Heart left ventricle (tissue), 16 donors: Measurements from ENCODE around the gene FER. TPM values are rescaled to one million over a fixed set of nuclear protein-coding genes. Genes with fewer than 3 reads are reported as not detected.
"Not testable (repeated sequence)": the region's sequence is repeated elsewhere in the genome, so short reads cannot be mapped to it uniquely, and the experiment has no call there.

Source experiments
- ATAC-seq, 4 donors: fragments of 200-7000 bp; cut with Tn5 transposase; one replicate each; pipeline ENCODE4 v1.9.1; 2020 to 2022; ENCODE audit warnings: moderate library complexity in 4 of 4, mild to moderate bottlenecking in 3 of 4, moderate number of reproducible peaks in 1 of 4
- DNase-seq, 5 donors: peaks; one replicate each; pipeline ENCODE4 v3.0.0-alpha.2; 2020
- H3K27ac ChIP-seq, 12 donors: fragments of 200-600 bp; sonication (generic) in 4 of 12; one replicate each; pipeline versions ENCODE4 v1.5.0 to v1.8.0; 2016 to 2022; ENCODE audit warnings: mild to moderate bottlenecking in 2 of 12
- H3K27me3 ChIP-seq, 9 donors: fragments of 200-600 bp; sonication (generic) in 2 of 9; one replicate each; pipeline versions ENCODE4 v1.5.1 to v1.8.0; 2016 to 2022; ENCODE audit warnings: mild to moderate bottlenecking in 3 of 9
- H3K36me3 ChIP-seq, 9 donors: fragments of 200-600 bp; sonication (generic) in 2 of 9; one replicate each; pipeline versions ENCODE4 v1.5.0 to v1.8.0; 2018 to 2022; ENCODE audit warnings: mild to moderate bottlenecking in 2 of 9
- H3K4me1 ChIP-seq, 12 donors: fragments of 200-600 bp; sonication (generic) in 4 of 12; one replicate each; pipeline versions ENCODE4 v1.5.0 to v1.8.0; 2016 to 2022; ENCODE audit warnings: mild to moderate bottlenecking in 3 of 12
- H3K4me3 ChIP-seq, 12 donors: fragments of 200-600 bp; sonication (generic) in 4 of 12; one replicate each; pipeline versions ENCODE4 v1.5.0 to v1.8.0; 2017 to 2022; ENCODE audit warnings: mild to moderate bottlenecking in 9 of 12, moderate library complexity in 4 of 12
- H3K9me3 ChIP-seq, 12 donors: fragments of 200-600 bp; sonication (generic) in 4 of 12; one replicate each; pipeline versions ENCODE4 v1.5.0 to v1.8.0; 2016 to 2022; ENCODE audit warnings: mild to moderate bottlenecking in 1 of 12
- CTCF ChIP-seq, 12 donors: fragments of 200-600 bp; sonication (generic) in 4 of 12; IDR thresholded peaks; one replicate each; pipeline versions ENCODE4 v1.5.0 to v1.8.0; 2018 to 2022; ENCODE audit warnings: antibody characterized with exemption in 12 of 12, mild to moderate bottlenecking in 5 of 12
- POLR2A ChIP-seq, 2 donors: fragments of 450-650 bp; IDR thresholded peaks; one replicate each; pipeline ENCODE4 v1.6.1; 2017; ENCODE audit warnings: antibody characterized with exemption in 2 of 2, mild to moderate bottlenecking in 2 of 2, moderate library complexity in 2 of 2
- WGBS, 4 donors: extraction: QIAGEN DNeasy Blood & Tissue Kit in 2 of 4; methylation state at CpG; one replicate each; pipeline versions ENCODE4 v1.1.5 to v1.1.7; 2013 to 2018; 5-methylcytosine and 5-hydroxymethylcytosine counted together
- intact Hi-C, 10 donors: fragments of 100-400 bp; cut with DNase I; formaldehyde crosslinking; loops; one replicate each; pipeline versions ENCODE4 v1.11.1 to v1.14.2; 2022
- polyA plus RNA-seq, 2 donors: library from polyadenylated mRNA; stranded (reverse); fragments of 200-250 nt; gene quantifications; one replicate each; pipeline ENCODE4 v1.2.3, GENCODE V29; 2013
- total RNA-seq, 9 donors: library from RNA; depleted of rRNA in 2 of 9; stranded (reverse); fragments of >200 nt in 2 of 9; fragmentation: NEBNext Ultra II Directional in 3 of 9; extraction: Animal tissue kit (Norgen Biotek cat#: 25700) in 3 of 9; gene quantifications; one replicate each; pipeline versions ENCODE4 v1.1.0 to v1.2.4, GENCODE V29; 2016 to 2023
- donor health status: ischemic (EF 13 %, LVEDD 7.1; RV severe dilation, severe dysfunction).
- donor health status: healthy with polysubstance abuse.
- donor health status: DM: no; HTN: yes; CAD: no.
- donor health status: DM: no; HTN: no; CAD: no.
- donor health status: ischemic (EF 25% LVEDD 6.9; RV normal size, moderate dysfunction).
- donor health status: ischemic (EF 25% LVEDD 5.7; RV mildly dilated, moderate dysfunction).
- donor health status: healthy.
- donor health status: DM: yes; HTN: yes; CAD: no.
- donor health status: ischemic (EF 35%, LVEDD 5.7; RV mildly dilated, moderate dysfunction).
- donor health status: nonischemic (EF 11% LVEDD 7.7; RV severe dilation, severe dysfunction).
- donor health status: DM: yes; HTN: yes; CAD: no.
- donor health status: PGD.
- donor health status: ischemic (EF 29% LVEDD 5.4; RV normal size, mild dysfunction).
- donor health status: nonischemic (EF 23%, LVEDD 6.1; RV moderate dilation, normal function).

The FER gene
- total and polyA plus RNA-seq, 11 donors: 1.4 to 25.7 (median 13.1) TPM

- ATAC-seq (peak in 1 of 4 donors; percentile 26), DNase-seq (peak in 1 of 5 donors; percentile 38)
- Histone ChIP-seq H3K9me3 (peaks cover 0 to 7% (median 0%) of the 10 kb centered on the region in 12 donors), H3K4me3 (no peak overlapping the region), H3K36me3 (peaks cover 0 to 10% (median 0%) of the 10 kb centered on the region in 9 donors), H3K4me1 (peaks cover 0 to 24% (median 5%) of the 10 kb centered on the region in 12 donors), H3K27ac (no peak overlapping the region), H3K27me3 (no peaks in the 10 kb centered on the region)
- TF ChIP-seq POLR2A (IDR thresholded peaks at IDR 0.05) (no peak), CTCF (IDR thresholded peaks at IDR 0.05) (no peak)
- intact Hi-C loops: loop anchor here in 1 of 10 donors (10.0 kb wide), 1 partner anchor 548 kb away; no protein-coding TSS in a partner anchor
- WGBS, 4 donors: 81 to 90% (median 82%) methylated on average over 9 to 12 of the region's 12 CpGs
Measured at GRCh38 chr5:108786806-108787483, 39.2 kb downstream of the FER start.

- ATAC-seq: peak; percentile 98 to 100 (median 98)
- peak overlapping the region in 2 of 12 donors; percentile 23 to 58 for H3K27ac ChIP-seq
- WGBS, 4 donors: 52 to 62% (median 56%) methylated on average over 7 of the region's 7 CpGs
Measured at GRCh38 chr5:108788142-108788541, 40.4 kb downstream of the FER start.

GRCh38 chr5:108793207-108793606 lies 45.5 kb downstream of the FER start:
- Histone ChIP-seq H3K27me3 (no peaks in the 10 kb centered on the region), H3K27ac (no peak overlapping the region), H3K9me3 (no peaks in the 10 kb centered on the region), H3K4me3 (no peak overlapping the region), H3K36me3 (peaks cover 0 to 1% (median 0%) of the 10 kb centered on the region in 9 donors), H3K4me1 (peaks cover 0 to 9% (median 1%) of the 10 kb centered on the region in 12 donors)
- intact Hi-C loops: no loop called here
- TF ChIP-seq POLR2A (IDR thresholded peaks at IDR 0.05) (no peak), CTCF (IDR thresholded peaks at IDR 0.05) (no peak)
- no peak for DNase-seq
- WGBS, 4 donors: 95 to 98% (median 97%) methylated on average over 5 of the region's 5 CpGs
- no peak for ATAC-seq

More at GRCh38 chr5:108788142-108788541, 40.4 kb downstream of the FER start:
- TF ChIP-seq POLR2A (IDR thresholded peaks at IDR 0.05) (no peak), CTCF (IDR thresholded peaks at IDR 0.05) (no peak)
- peaks cover 0 to 7% (median 0%) of the 10 kb centered on the region in 12 donors for H3K9me3 ChIP-seq
- peak overlapping the region in 2 of 12 donors; percentile 7 for H3K4me3 ChIP-seq
- intact Hi-C loops: loop anchor here in 1 of 10 donors (10.0 kb wide), 1 partner anchor 547 kb away; no protein-coding TSS in a partner anchor
- H3K27me3 ChIP-seq: no peaks in the 10 kb centered on the region
- peaks cover 0 to 10% (median 0%) of the 10 kb centered on the region in 9 donors for H3K36me3 ChIP-seq
- peak; percentile 64 to 88 (median 69) for DNase-seq
- peaks cover 0 to 23% (median 3%) of the 10 kb centered on the region in 12 donors for H3K4me1 ChIP-seq

- H3K4me3 ChIP-seq, H3K27me3 ChIP-seq, H3K27ac ChIP-seq, ATAC-seq, DNase-seq, intact Hi-C loops, H3K4me1 ChIP-seq, H3K9me3 ChIP-seq: not testable (repeated sequence)
- WGBS, 4 donors: 97 to 100% (median 98%) methylated on average over 4 of the region's 4 CpGs
- H3K36me3 ChIP-seq: peaks cover 0 to 12% (median 7%) of the 10 kb centered on the region in 9 donors
Measured at GRCh38 chr5:108794349-108794748, 46.7 kb downstream of the FER start.
